HG03045 (cell line): ENCODE data around the gene PARK7.
"Not testable (repeated sequence)": the region's sequence is repeated elsewhere in the genome, so short reads cannot be mapped to it uniquely, and the experiment has no call there.

Experiments
- ATAC-seq: cut with Tn5 transposase; IDR thresholded peaks from one replicate; pipeline ENCODE4 v1.9.1; 2021; ENCODE audit warnings: mild to moderate bottlenecking, moderate library complexity; ENCODE audit not compliant: unreplicated experiment

Gene PARK7

GRCh38 chr1:7942214-7942921 is 19.1 kb upstream of the PARK7 start:
- no peak for ATAC-seq

GRCh38 chr1:7943251-7943650 is 18.3 kb upstream of the PARK7 start:
- ATAC-seq = no peak

- no peak for ATAC-seq
Observed at GRCh38 chr1:7948960-7949359, 12.6 kb upstream of the PARK7 start.

GRCh38 chr1:7952791-7953190 is 8.7 kb upstream of the PARK7 start:
- not testable (repeated sequence) for ATAC-seq

GRCh38 chr1:7953850-7954609 is 7.5 kb upstream of the PARK7 start:
- ATAC-seq = peak; percentile 95

GRCh38 chr1:7954683-7955082 is 6.8 kb upstream of the PARK7 start:
- ATAC-seq = no peak

- ATAC-seq = no peak
Observed at GRCh38 chr1:7956218-7957032, 5.1 kb upstream of the PARK7 start.

GRCh38 chr1:7960165-7960564 is 1.3 kb upstream of the PARK7 start:
- ATAC-seq = no peak

- ATAC-seq = no peak
Observed at GRCh38 chr1:7960867-7961215, 670 bp upstream of the PARK7 start.

- peak; percentile 12 for ATAC-seq
Observed at GRCh38 chr1:7962014-7962335, 464 bp downstream of the PARK7 start.

GRCh38 chr1:7962636-7963377 is 1.3 kb downstream of the PARK7 start:
- no peak for ATAC-seq

- ATAC-seq = not testable (repeated sequence)
Observed at GRCh38 chr1:7963378-7963730, 1.8 kb downstream of the PARK7 start.

GRCh38 chr1:7963841-7964240 is 2.3 kb downstream of the PARK7 start:
- not testable (repeated sequence) for ATAC-seq

GRCh38 chr1:7964476-7964875 is 3.0 kb downstream of the PARK7 start:
- no peak for ATAC-seq

GRCh38 chr1:7967196-7967595 is 5.7 kb downstream of the PARK7 start:
- no peak for ATAC-seq

- no peak for ATAC-seq
Observed at GRCh38 chr1:7967651-7968050, 6.1 kb downstream of the PARK7 start.

GRCh38 chr1:7970246-7970645 is 8.7 kb downstream of the PARK7 start:
- ATAC-seq = no peak

GRCh38 chr1:7971024-7971423 is 9.5 kb downstream of the PARK7 start:
- ATAC-seq = no peak

- ATAC-seq = no peak
Observed at GRCh38 chr1:7972285-7972684, 10.8 kb downstream of the PARK7 start.

- ATAC-seq = no peak
Observed at GRCh38 chr1:7973086-7973485, 11.6 kb downstream of the PARK7 start.

GRCh38 chr1:7975212-7975865 is 13.8 kb downstream of the PARK7 start:
- no peak for ATAC-seq
